NCI-H1048 (cell line): ENCODE results near the gene COX8C.
"Not testable (repeated sequence)": the region's sequence is repeated elsewhere in the genome, so short reads cannot be mapped to it uniquely, and the experiment has no call there.

Experiments
- DNase-seq: peaks from one replicate; lab custom pipeline; 2025; lab: John Stamatoyannopoulos, UW

Gene COX8C

GRCh38 chr14:93375673-93376156 lies 28.7 kb downstream of the COX8C start:
- DNase-seq = no peak

- no peak for DNase-seq
Measured at GRCh38 chr14:93379831-93380230, 32.8 kb downstream of the COX8C start.

- no peak for DNase-seq
Measured at GRCh38 chr14:93381644-93382043, 34.7 kb downstream of the COX8C start.

- DNase-seq = not testable (repeated sequence)
Measured at GRCh38 chr14:93384256-93384655, 37.3 kb downstream of the COX8C start.

GRCh38 chr14:93395231-93395630 lies 48.2 kb downstream of the COX8C start:
- no peak for DNase-seq

- no peak for DNase-seq
Measured at GRCh38 chr14:93396456-93396855, 49.5 kb downstream of the COX8C start.
